VCaP (cell line): Measurements from ENCODE around the gene LYPD1.

Experiments used
- H3K27ac ChIP-seq: fragments of 450-650 bp; 2 replicates; pipeline ENCODE4 v1.5.1; 2017
- TF ChIP-seq, protein P1 (sequence below): fragments of 450-650 bp; conservative IDR thresholded peaks from 2 replicates; pipeline ENCODE4 v1.5.1; 2017; ENCODE audit warnings: mild to moderate bottlenecking, moderate library complexity

LYPD1 gene

DNA sequence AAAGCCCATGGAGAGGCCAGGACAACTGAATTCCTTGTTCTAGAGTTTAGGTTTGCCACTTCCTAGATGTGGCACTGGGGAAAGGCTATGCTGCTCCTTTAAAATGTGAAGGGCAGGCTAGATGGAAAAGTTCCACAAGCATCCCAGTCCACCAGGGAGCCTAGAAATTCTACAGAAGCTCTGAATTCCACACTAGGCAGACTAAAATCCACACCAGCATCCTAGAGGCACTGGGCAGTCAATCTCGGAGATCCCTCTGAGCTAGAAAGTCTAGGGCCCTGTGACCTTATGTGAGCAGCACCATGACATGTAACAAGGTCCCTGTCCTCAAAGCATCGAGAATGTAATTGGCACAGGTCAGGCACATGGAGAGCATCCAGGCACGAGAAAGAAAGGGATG lies 71.5 kb downstream of the LYPD1 start:
- H3K27ac ChIP-seq = no peak overlapping the region
- TF ChIP-seq, protein P1, sequence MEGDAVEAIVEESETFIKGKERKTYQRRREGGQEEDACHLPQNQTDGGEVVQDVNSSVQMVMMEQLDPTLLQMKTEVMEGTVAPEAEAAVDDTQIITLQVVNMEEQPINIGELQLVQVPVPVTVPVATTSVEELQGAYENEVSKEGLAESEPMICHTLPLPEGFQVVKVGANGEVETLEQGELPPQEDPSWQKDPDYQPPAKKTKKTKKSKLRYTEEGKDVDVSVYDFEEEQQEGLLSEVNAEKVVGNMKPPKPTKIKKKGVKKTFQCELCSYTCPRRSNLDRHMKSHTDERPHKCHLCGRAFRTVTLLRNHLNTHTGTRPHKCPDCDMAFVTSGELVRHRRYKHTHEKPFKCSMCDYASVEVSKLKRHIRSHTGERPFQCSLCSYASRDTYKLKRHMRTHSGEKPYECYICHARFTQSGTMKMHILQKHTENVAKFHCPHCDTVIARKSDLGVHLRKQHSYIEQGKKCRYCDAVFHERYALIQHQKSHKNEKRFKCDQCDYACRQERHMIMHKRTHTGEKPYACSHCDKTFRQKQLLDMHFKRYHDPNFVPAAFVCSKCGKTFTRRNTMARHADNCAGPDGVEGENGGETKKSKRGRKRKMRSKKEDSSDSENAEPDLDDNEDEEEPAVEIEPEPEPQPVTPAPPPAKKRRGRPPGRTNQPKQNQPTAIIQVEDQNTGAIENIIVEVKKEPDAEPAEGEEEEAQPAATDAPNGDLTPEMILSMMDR = no peak

GRCh38 chr2:132597831-132598230 lies 72.2 kb downstream of the LYPD1 start:
- H3K27ac ChIP-seq = no peak overlapping the region
- TF ChIP-seq, protein P1 = no peak

- TF ChIP-seq, protein P1 = no peak
- H3K27ac ChIP-seq = no peak overlapping the region
These were observed 72.8 kb downstream of the LYPD1 start for GRCh38 chr2:132597166-132597565.

DNA sequence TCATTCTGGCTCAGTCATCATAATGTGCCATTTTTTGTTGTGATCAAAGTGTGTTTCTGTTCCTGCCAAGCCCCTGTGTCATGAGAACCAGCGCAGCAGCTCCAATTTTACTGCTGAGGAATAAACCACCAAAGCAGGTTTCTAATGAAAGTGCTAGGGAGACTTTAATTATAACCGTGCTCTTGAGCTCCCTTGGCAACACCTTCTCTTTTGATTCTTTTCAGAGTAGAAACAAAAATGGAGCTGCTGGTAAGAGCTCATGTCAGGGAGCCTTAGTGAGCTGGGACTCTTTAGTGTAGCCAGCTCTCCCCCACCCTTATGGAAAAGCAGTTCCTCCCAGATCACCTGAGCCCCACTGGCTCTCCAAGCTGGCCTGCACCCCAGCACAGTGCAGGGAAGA lies 74.3 kb downstream of the LYPD1 start:
- TF ChIP-seq, protein P1 = no peak
- H3K27ac ChIP-seq = no peak overlapping the region

DNA sequence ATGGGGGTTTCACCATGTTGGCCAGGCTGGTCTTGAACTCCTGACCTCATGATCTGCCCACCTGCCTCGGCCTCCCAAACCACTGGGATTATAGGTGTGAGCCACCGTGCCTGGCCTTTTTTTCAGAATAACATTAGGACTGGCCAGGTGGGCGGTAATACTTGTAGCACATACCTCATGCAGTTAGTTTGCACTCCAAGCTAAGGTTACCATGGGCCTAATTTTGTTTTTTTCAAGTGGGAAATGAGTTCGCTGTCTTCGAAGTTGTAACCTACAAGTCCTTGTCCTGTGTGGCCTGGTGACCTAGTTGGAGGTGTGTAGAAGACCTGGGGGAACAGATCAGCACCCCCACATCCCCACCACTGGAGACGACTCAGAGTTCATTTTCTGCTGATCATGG lies 74.8 kb downstream of the LYPD1 start:
- H3K27ac ChIP-seq = no peak overlapping the region
- TF ChIP-seq, protein P1 = no peak
